PC-3 (cell line): ENCODE results near the gene TNRC6B.

Experiments used
- CTCF ChIP-seq: fragments of 300-600 bp; sonication (generic); conservative IDR thresholded peaks from 2 replicates; pipeline ENCODE4 v1.5.1; 2017; ENCODE audit warnings: antibody characterized with exemption, low read depth, mild to moderate bottlenecking, low read length
- EZH2phosphoT487 ChIP-seq: fragments of 300-600 bp; sonication (generic); IDR thresholded peaks from 2 replicates; pipeline ENCODE4 v1.6.1; 2018; ENCODE audit warnings: mild to moderate bottlenecking, antibody characterized with exemption, low read length, borderline replicate concordance

- TF ChIP-seq EZH2phosphoT487: no peak
- no peak for TF ChIP-seq CTCF
Observed at GRCh38 chr22:40226620-40227019, 48.9 kb downstream of the TNRC6B start.
